ENCODE results near the gene TMUB2.

GRCh38 chr17:44236444-44236991, 49.7 kb downstream of the TMUB2 start:
- TF ChIP-seq POLR2AphosphoS5 (IDR thresholded peaks at IDR 0.05; ENCODE audit: borderline replicate concordance, low read depth, low read length) = no peak
- TF ChIP-seq EZH2 (IDR thresholded peaks at IDR 0.05) = no peak
- no peak for TF ChIP-seq FOXP2 (optimal IDR thresholded peaks at IDR 0.05; ENCODE audit: control extremely low read depth, extremely low read length, insufficient read depth)

Data from SK-N-MC (cell line).